ENCODE measurements around the gene IFI35.

GRCh38 chr17:42969001-42969581 lies 37.5 kb upstream of the IFI35 start:
- TF ChIP-seq USF2 (IDR thresholded peaks at IDR 0.05) (no peak), POLR2A (IDR thresholded peaks at IDR 0.05; ENCODE audit: low read length) (no peak), ZC3H11A (IDR thresholded peaks at IDR 0.05) (no peak)
